Motor neuron (in vitro differentiated cells): Measurements from ENCODE around the gene RPL7L1. TPM values are rescaled to one million over a fixed set of nuclear protein-coding genes. Genes with fewer than 3 reads are reported as not detected.
A peak's percentile ranks its signal among the peaks of the same experiment; 100 is the strongest.
"Not testable (repeated sequence)": the region's sequence is repeated elsewhere in the genome, so short reads cannot be mapped to it uniquely, and the experiment has no call there.

Experiments used
- ATAC-seq, 8 experiments: fragments of 200-7000 bp; cut with Tn5 transposase; replicated peaks in 6 of 8; 2 replicates each; pipeline ENCODE4 v1.8.0; 2021; ENCODE audit warnings: mild to moderate bottlenecking in 8 of 8, moderate library complexity in 8 of 8
- H3K27ac ChIP-seq, 2 donors: fragments of 250-450 bp; sonication (Bioruptor Pico); 2 replicates each; pipeline ENCODE4 v1.9.0; 2021; ENCODE audit warnings: antibody characterized with exemption in 2 of 2, mild to moderate bottlenecking in 2 of 2, moderate library complexity in 1 of 2
- H3K4me1 ChIP-seq, 2 donors: fragments of 250-450 bp; sonication (Bioruptor Pico); replicated peaks in 1 of 2; 2 replicates each; pipeline ENCODE4 v1.6.1; 2021; ENCODE audit warnings: antibody characterized with exemption in 2 of 2, mild to moderate bottlenecking in 2 of 2, moderate library complexity in 1 of 2
- H3K4me3 ChIP-seq, 5 donors: fragments of 250-450 bp; sonication (Bioruptor Pico); 2 replicates each; pipeline ENCODE4 v1.9.0; 2021; ENCODE audit warnings: antibody characterized with exemption in 5 of 5, mild to moderate bottlenecking in 5 of 5, moderate library complexity in 4 of 5
- WGBS, 10 experiments: fragments of 450-650 bp; shearing (Covaris generic); methylation state at CpG; one replicate each; pipeline ENCODE4 v1.0.0; 2022; 5-methylcytosine and 5-hydroxymethylcytosine counted together
- in situ Hi-C, 9 experiments: fragments of 400-800 bp; cut with MboI; loops; one replicate each; pipeline ENCODE4 v1.15.0; 2021; ENCODE audit warnings: low sequenced_read_pairs in 9 of 9, low pct_unique_long_range_greater_than_20kb in 2 of 9; ENCODE audit not compliant: unreplicated experiment in 9 of 9
- total RNA-seq, 8 experiments: library from RNA; unstranded; fragments of 300-600 nt; gene quantifications; 2 replicates each; pipeline versions ENCODE4 v1.2.3 to v1.2.4, GENCODE V29; 2022

The RPL7L1 gene
- total RNA-seq, 8 experiments from 2014 or later = 69.1 to 186 (median 109) TPM

DNA sequence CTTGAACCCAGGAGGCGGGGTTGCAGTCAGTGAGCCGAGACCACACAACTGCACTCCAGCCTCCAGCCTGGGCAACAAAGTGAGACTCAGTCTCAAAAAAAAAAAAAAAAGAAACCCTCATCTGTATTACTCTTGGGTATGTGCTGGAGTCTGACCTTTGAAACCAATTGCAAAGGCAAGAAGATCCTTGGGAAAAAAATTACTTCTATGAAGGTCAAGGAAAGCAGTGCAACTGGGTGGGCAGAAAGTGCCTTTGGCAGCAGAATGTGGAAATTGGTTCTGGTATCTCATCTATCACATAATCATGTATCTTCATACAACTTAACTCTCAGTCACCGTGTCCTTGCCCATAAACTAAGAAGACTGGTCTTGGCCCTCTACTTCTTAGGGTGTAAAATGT is 7.7 kb upstream of the RPL7L1 start:
- WGBS, 10 experiments = 67 to 90% (median 87%) methylated on average over 1 to 3 of the region's 3 CpGs; no CpG with 5 or more reads in 4 of the 10 experiments
- Histone ChIP-seq H3K27ac (no peak overlapping the region), H3K4me3 (no peak overlapping the region), H3K4me1 (no peaks in the 10 kb centered on the region)
- ATAC-seq = no peak
- in situ Hi-C loops = loop anchor here in 7 of 9 experiments (10.0 to 25.0 kb wide), 3 partner anchors 184 to 209 kb away; no protein-coding TSS in a partner anchor

DNA sequence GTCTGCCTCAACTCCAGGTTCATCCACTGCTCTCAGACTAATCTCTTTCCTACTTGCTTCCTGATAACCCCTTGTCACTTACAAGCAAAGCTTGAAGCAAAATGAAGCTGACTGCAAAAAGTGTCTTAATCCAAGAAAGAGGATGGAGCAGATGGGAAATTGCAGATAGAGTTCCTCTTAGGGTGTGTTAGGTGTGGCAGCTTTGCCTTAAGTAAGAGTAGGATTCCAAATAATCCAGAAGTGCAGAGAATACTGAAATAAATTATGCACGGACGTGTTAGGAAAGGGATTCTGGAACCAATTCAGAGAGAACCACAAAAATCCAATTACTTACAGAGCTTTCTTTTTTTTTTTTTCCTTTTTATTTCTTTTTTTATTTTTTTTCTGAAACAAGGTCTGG is 6.1 kb upstream of the RPL7L1 start:
- 0 to 100% (median 73%) methylated on average over 1 to 2 of the region's 2 CpGs; no CpG with 5 or more reads in 1 of the 10 experiments for WGBS, 10 experiments
- ATAC-seq = peak in 3 of 8 experiments; percentile 37 to 64 (median 50)
- no peaks in the 10 kb centered on the region for H3K4me1 ChIP-seq
- in situ Hi-C loops = loop anchor here in 7 of 9 experiments (10.0 to 25.0 kb wide), 3 partner anchors 186 to 211 kb away; no protein-coding TSS in a partner anchor
- H3K27ac ChIP-seq = no peak overlapping the region
- no peak overlapping the region for H3K4me3 ChIP-seq

DNA sequence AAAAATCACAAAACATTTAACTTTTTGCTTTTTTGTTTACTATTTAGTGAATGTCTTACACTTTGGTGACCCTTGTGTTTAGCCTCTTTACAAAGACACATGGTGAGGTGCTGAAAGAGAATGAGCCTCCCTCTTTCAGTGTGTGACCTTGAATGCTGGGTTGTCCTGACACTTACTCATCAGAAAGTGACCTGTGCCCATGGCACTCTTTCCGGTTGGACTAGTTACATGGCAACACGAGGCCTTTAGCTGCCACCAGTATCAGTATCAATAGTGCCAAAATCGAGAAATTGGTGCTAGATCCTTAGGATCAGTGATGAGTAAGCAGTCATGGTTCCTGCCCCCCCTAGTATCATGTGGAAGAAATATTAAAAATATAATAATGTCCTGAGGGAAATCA is 1.7 kb upstream of the RPL7L1 start:
- H3K27ac ChIP-seq = no peak overlapping the region
- no peak for ATAC-seq
- peaks cover 8 to 10% of the 10 kb centered on the region in 2 donors for H3K4me1 ChIP-seq
- 30 to 100% (median 69%) methylated on average over 1 to 3 of the region's 3 CpGs; no CpG with 5 or more reads in 2 of the 10 experiments for WGBS, 10 experiments
- H3K4me3 ChIP-seq = no peak overlapping the region
- in situ Hi-C loops = loop anchor here in 3 of 9 experiments (10.0 to 25.0 kb wide), 2 partner anchors 213 to 215 kb away; no protein-coding TSS in a partner anchor

DNA sequence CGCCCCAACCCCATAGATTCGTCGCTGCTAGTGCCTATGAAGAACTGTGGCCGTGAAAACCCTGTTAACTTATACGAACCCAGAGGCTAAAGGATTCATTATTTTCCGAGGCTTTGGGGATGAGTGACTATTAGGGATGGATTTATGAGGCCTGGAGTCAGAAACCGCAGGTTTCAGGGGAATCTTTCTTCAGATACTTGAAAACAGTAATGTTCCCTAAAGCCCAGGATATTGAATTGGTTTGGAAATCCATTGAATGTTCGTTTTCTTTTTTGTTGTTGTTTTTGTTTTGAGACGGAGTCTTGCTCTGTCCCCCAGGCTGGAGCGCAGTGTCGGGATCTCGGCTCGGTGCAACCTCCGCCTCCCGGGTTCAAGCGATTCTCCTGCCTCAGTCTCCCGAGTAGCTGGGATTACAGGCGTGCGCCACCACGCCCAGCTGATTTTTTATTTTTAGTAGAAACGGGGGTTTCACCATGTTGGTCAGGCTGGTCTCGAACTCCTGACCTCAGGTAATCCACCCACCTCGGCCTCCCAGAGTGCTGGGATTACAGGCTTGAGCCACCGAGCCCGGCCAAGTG is 913 bp downstream of the RPL7L1 start:
- Histone ChIP-seq H3K27ac (peak overlapping the region; percentile 93 to 95), H3K4me3 (peak overlapping the region; percentile 51 to 66 (median 58))
- H3K4me1 ChIP-seq, ATAC-seq: not testable (repeated sequence)
- 0 to 50% (median 9%) methylated on average over 1 to 21 of the region's 25 CpGs; no CpG with 5 or more reads in 1 of the 10 experiments for WGBS, 10 experiments
- in situ Hi-C loops = loop anchor here in 1 of 9 experiments (25.0 kb wide), 1 partner anchor 218 kb away; no protein-coding TSS in a partner anchor

DNA sequence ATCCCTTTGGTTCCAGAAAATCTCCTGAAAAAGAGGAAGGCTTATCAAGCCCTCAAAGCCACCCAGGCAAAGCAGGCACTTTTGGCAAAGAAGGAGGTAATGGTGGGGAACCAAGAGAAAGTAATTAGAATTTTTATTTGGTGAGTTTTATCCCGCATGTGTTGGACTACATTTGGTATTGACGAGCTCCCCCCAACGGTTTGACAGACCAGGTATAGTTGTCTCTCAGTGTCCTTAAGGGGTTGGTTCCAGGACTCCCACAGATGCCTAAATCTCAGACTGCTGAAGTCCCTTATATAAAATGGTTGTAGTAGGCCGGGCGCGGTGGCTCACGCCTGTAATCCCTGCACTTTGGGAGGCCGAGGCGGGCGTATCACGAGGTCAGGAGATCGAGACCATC is 1.5 kb downstream of the RPL7L1 start:
- ATAC-seq, H3K4me1 ChIP-seq: not testable (repeated sequence)
- peak overlapping the region in 1 of 2 donors; percentile 93 for H3K27ac ChIP-seq
- WGBS, 10 experiments = 17 to 100% (median 96%) methylated on average over 1 to 10 of the region's 12 CpGs; no CpG with 5 or more reads in 3 of the 10 experiments
- peak overlapping the region; percentile 51 to 66 (median 58) for H3K4me3 ChIP-seq
- in situ Hi-C loops = loop anchor here in 1 of 9 experiments (25.0 kb wide), 1 partner anchor 219 kb away; no protein-coding TSS in a partner anchor

DNA sequence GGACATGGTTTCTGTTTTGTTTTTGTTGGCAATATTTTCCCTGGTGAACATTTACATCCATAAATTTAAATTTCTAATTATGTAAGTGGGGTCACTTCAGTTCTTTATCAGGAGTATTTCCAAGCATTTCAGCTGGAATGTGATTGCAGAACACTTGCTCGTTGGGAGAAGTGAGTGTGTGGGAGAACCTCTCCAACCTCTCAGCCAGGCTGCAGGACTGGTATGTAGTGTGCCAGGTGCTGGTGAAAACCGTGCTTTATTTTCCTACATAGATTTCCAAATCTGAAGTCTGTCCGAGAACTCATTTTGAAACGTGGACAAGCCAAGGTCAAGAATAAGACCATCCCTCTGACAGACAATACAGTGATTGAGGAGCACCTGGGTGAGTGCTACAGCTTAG is 6.3 kb downstream of the RPL7L1 start:
- Histone ChIP-seq H3K4me3 (no peak overlapping the region), H3K27ac (no peak overlapping the region), H3K4me1 (peaks cover 10 to 11% of the 10 kb centered on the region in 2 donors)
- 20 to 100% (median 85%) methylated on average over 1 to 4 of the region's 4 CpGs; no CpG with 5 or more reads in 4 of the 10 experiments for WGBS, 10 experiments
- ATAC-seq = no peak
- in situ Hi-C loops = loop anchor here in 1 of 9 experiments (25.0 kb wide), 1 partner anchor 223 kb away; no protein-coding TSS in a partner anchor

DNA sequence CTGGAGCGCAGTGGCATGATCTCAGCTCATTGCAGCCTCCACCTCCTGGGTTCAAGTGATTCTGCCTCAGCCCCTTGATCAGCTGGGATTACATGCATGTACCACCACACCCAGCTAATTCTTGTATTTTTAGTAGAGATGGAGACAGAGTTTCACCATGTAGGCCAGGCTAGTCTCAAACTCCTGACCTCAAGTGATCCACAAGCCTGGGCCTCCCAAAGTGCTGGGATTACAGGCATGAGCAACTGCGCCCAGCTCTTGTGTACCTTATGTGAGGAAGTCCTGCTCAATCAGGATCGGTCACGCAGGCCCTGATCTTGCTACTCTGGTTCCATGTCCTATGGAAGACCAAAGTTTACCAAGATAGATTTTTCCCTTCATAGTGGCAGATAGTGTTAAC is 8.8 kb downstream of the RPL7L1 start:
- H3K27ac ChIP-seq, ATAC-seq, H3K4me3 ChIP-seq: not testable (repeated sequence)
- WGBS, 10 experiments = 67 to 100% (median 100%) methylated on average over 1 of the region's 4 CpGs; no CpG with 5 or more reads in 6 of the 10 experiments
- in situ Hi-C loops = loop anchor here in 1 of 9 experiments (25.0 kb wide), 1 partner anchor 226 kb away; no protein-coding TSS in a partner anchor
- peaks cover 4 to 10% of the 10 kb centered on the region in 2 donors for H3K4me1 ChIP-seq

DNA sequence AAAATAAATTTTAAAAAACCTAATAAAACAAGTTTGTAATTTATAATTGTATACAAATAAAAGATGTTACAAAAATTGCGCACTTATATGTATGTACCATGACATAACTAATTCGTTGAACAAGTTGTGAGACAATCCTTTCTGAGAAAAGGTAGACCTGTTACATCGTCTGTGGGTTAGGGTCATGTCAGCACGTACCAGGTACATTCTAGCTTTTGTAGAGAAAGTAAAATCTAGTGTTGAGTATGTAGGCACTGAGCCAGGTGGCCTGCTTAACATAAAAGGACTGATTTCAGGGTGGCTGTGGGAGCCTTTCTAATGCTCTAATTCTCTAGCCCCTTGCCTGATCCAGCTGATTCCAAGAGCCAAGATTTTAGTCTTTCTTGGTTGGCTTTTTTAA is 10.4 kb downstream of the RPL7L1 start:
- in situ Hi-C loops = loop anchor here in 1 of 9 experiments (25.0 kb wide), 1 partner anchor 228 kb away; no protein-coding TSS in a partner anchor
- Histone ChIP-seq H3K4me1 (peaks cover 4 to 10% of the 10 kb centered on the region in 2 donors), H3K4me3 (peak overlapping the region; percentile 62 to 96 (median 82)), H3K27ac (peak overlapping the region; percentile 96 to 98)
- no peak for ATAC-seq
- WGBS, 10 experiments = 20 to 90% (median 57%) methylated on average over 2 to 4 of the region's 4 CpGs; no CpG with 5 or more reads in 2 of the 10 experiments

DNA sequence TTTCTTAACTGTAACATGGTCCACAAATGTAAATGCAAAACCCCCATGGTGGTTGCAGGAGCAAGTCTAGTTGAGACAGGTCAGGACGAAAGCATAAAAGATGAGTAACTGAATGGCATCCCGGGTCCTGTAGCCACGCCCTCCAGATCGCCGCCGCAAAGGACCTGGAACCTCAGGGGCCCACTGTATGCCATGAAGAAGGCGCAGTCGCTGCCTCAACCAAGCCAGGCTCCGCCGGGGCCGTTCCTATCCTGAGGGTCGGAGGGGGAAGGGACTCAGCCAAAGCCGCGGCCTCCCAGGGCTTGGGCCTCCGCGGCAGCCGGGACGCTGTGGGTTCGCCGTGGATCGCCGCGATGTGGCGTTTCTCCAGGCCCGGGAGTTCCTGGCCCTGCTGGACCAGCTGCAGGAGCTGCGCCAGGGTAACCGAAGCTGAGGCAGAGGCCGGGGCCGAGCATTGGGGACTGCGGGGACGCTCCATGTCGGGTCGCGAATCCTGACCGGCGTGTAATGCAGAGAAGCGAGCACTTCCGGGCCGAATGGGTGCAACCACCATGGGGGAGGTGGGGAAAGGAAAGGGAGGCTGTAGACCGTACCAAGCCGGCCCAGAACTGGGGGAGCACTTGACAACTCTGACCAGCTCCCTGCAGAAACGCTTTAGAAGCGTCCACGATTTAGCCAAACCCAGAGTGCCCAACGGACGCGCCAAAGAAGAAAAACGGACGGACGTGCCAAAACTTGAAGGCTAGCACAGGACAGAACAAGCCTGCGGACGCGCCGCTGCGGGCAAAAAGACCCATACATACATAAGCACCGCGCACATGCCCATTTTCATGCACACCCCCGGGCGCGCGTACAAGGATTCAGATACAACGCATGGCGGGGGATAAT is 11.1 kb downstream of the RPL7L1 start:
- Histone ChIP-seq H3K4me3 (peak overlapping the region; percentile 62 to 96 (median 82)), H3K4me1 (peaks cover 4 to 10% of the 10 kb centered on the region in 2 donors), H3K27ac (peak overlapping the region; percentile 96 to 98)
- peak; percentile 91 to 95 (median 92) for ATAC-seq
- in situ Hi-C loops = loop anchor here in 1 of 9 experiments (25.0 kb wide), 1 partner anchor 228 kb away; no protein-coding TSS in a partner anchor
- WGBS, 10 experiments = 0 to 14% (median 0%) methylated on average over 4 to 8 of the region's 63 CpGs; no CpG with 5 or more reads in 4 of the 10 experiments

DNA sequence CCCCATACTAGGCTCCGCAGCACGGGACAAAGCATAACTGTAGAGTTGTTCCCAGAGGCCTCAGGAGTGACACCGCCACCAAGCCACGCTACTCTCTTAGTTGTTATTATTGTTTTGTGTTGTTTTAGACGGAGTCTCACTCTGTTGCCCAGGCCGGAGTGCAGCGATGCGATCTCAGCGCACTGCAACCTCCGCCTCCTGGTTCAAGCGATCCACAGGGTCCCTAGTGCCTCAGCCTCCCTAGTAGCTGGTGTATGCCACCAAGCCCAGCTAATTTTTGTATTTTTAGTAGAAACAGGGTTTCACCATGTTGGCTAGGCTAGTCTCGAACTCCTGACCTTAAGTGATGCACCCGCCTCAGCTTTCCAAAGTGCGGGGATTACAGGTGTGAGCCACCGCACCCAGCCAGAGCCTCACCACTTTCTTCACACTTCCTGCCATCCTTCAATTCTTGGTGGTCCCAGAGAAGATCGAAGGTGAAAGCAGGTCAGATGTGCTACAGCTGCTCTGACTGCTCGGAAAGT is 11.8 kb downstream of the RPL7L1 start:
- in situ Hi-C loops = loop anchor here in 1 of 9 experiments (25.0 kb wide), 1 partner anchor 229 kb away; no protein-coding TSS in a partner anchor
- peak overlapping the region; percentile 96 to 98 for H3K27ac ChIP-seq
- peaks cover 4 to 10% of the 10 kb centered on the region in 2 donors for H3K4me1 ChIP-seq
- WGBS, 10 experiments = 48 to 100% (median 84%) methylated on average over 1 to 8 of the region's 17 CpGs; no CpG with 5 or more reads in 4 of the 10 experiments
- no peak for ATAC-seq
- H3K4me3 ChIP-seq = peak overlapping the region; percentile 62 to 96 (median 82)

DNA sequence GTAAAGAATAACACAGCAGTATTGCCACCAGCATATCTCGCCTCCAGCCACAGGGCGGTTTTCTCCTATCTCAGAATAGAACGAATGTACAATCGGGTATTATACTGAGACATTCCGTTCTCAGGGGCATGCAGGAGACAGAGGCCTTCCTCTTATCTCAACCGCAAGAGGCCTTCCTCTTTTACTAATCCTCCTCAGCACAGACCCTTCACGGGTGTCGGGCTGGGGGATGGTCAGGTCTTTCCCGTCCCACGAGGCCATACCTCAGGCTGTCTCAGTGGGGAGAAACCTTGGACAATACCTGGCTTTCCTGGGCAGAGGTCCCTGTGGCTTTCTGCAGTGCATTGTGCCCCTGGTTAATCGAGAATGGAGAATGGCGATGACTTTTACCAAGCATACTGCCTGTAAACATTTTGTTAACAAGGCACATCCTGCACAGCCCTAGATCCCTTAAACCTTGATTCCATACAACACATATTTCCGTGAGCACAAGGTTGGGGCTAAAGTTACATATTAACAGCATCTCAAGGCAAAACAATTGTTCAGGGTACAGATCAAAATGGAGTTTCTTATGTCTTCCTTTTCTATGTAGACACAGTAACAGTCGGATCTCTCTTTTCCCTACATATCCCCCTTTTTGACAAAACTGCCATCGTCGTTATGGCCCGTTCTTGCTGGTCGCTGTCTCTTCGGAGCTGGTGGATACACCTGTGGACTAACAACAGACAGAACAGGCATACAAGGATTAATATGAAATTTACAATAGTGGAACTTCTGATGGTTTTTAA is 14.8 kb downstream of the RPL7L1 start:
- in situ Hi-C loops = loop anchor here in 1 of 9 experiments (25.0 kb wide), 1 partner anchor 232 kb away; no protein-coding TSS in a partner anchor
- WGBS, 10 experiments = 68 to 100% (median 90%) methylated on average over 3 to 9 of the region's 19 CpGs; no CpG with 5 or more reads in 2 of the 10 experiments
- H3K4me1 ChIP-seq = peaks cover 9 to 10% of the 10 kb centered on the region in 2 donors
- ATAC-seq, H3K4me3 ChIP-seq, H3K27ac ChIP-seq: not testable (repeated sequence)
